Neural progenitor cell (in vitro differentiated cells): ENCODE data around the gene CHM. TPM values are rescaled to one million over a fixed set of nuclear protein-coding genes. Genes with fewer than 3 reads are reported as not detected.
A peak's percentile ranks its signal among the peaks of the same experiment; 100 is the strongest.

ENCODE experiments used
- DNase-seq: peaks from one replicate; pipeline ENCODE4 v3.0.0-alpha.2; 2016; ENCODE audit warnings: low spot score
- H2AFZ ChIP-seq: fragments of 200-600 bp; sonication (generic); replicated peaks from 2 replicates; pipeline ENCODE4 v1.6.1; 2016; ENCODE audit warnings: antibody characterized with exemption
- H3F3A ChIP-seq: fragments of 200-600 bp; sonication (generic); 2 replicates; pipeline ENCODE4 v1.6.1; 2016; ENCODE audit warnings: antibody characterized with exemption, low read depth
- H3K27ac ChIP-seq: fragments of 200-600 bp; sonication (generic); 2 replicates; pipeline ENCODE4 v1.5.1; 2016; ENCODE audit warnings: mild to moderate bottlenecking
- H3K27me3 ChIP-seq: fragments of 200-600 bp; sonication (generic); 2 replicates; pipeline ENCODE4 v1.6.1; 2016; ENCODE audit warnings: mild to moderate bottlenecking, moderate library complexity
- H3K36me3 ChIP-seq: fragments of 200-600 bp; sonication (generic); 2 replicates; pipeline ENCODE4 v1.5.1; 2016
- H3K4me1 ChIP-seq: fragments of 200-600 bp; sonication (generic); 2 replicates; pipeline ENCODE4 v1.6.1; 2016; ENCODE audit warnings: mixed run types
- H3K4me2 ChIP-seq: fragments of 200-600 bp; sonication (generic); 2 replicates; pipeline ENCODE4 v1.6.1; 2016
- H3K4me3 ChIP-seq: fragments of 200-600 bp; sonication (generic); 2 replicates; pipeline ENCODE4 v1.5.1; 2016
- H3K79me2 ChIP-seq: fragments of 200-600 bp; sonication (generic); 2 replicates; pipeline ENCODE4 v1.6.1; 2016; ENCODE audit warnings: low read depth
- H3K9ac ChIP-seq: fragments of 200-600 bp; sonication (generic); 2 replicates; pipeline ENCODE4 v1.6.1; 2016
- H3K9me3 ChIP-seq: fragments of 200-600 bp; sonication (generic); 2 replicates; pipeline ENCODE4 v1.5.1; 2016; ENCODE audit warnings: low read depth
- H4K20me1 ChIP-seq: fragments of 200-600 bp; sonication (generic); 2 replicates; pipeline ENCODE4 v1.6.1; 2016; ENCODE audit warnings: low read depth
- H3K27ac Mint-ChIP-seq: 3 replicates; pipeline ENCODE4 v1.8.0; 2021; ENCODE audit warnings: mixed read lengths
- H3K27me3 Mint-ChIP-seq: 2 replicates; pipeline ENCODE4 v1.8.0; 2022; ENCODE audit warnings: low read depth, mild to moderate bottlenecking, inconsistent platforms, moderate library complexity, mixed read lengths; ENCODE audit not compliant: insufficient read depth
- H3K36me3 Mint-ChIP-seq: 3 replicates; pipeline ENCODE4 v1.8.0; 2021; ENCODE audit warnings: mixed read lengths
- H3K4me1 Mint-ChIP-seq: 3 replicates; pipeline ENCODE4 v1.8.0; 2021; ENCODE audit warnings: mixed read lengths
- H3K4me3 Mint-ChIP-seq: 3 replicates; pipeline ENCODE4 v1.8.0; 2021; ENCODE audit warnings: mild to moderate bottlenecking, moderate library complexity, mixed read lengths
- H3K9me3 Mint-ChIP-seq: 3 replicates; pipeline ENCODE4 v1.8.0; 2020; ENCODE audit warnings: mixed read lengths
- CTCF ChIP-seq: fragments of 200-600 bp; sonication (generic); IDR thresholded peaks from 2 replicates; pipeline ENCODE4 v1.5.1; 2017; ENCODE audit warnings: antibody characterized with exemption, mild to moderate bottlenecking
- EZH2 ChIP-seq: fragments of 200-600 bp; sonication (generic); IDR thresholded peaks from 2 replicates; pipeline ENCODE4 v1.6.1; 2017; ENCODE audit warnings: antibody characterized with exemption, mild to moderate bottlenecking, moderate library complexity
- EZH2phosphoT487 ChIP-seq: fragments of 200-600 bp; sonication (generic); IDR thresholded peaks from 2 replicates; pipeline ENCODE4 v1.6.1; 2017; ENCODE audit warnings: antibody characterized with exemption
- total RNA-seq: library from RNA; depleted of rRNA; stranded (reverse); fragments of >200 nt; gene quantifications from 2 replicates; pipeline ENCODE4 v1.2.3, GENCODE V29; 2015; ENCODE audit warnings: low replicate concordance

The CHM gene
- total RNA-seq, 1 donor from 2014 or later = 24.0 TPM

DNA sequence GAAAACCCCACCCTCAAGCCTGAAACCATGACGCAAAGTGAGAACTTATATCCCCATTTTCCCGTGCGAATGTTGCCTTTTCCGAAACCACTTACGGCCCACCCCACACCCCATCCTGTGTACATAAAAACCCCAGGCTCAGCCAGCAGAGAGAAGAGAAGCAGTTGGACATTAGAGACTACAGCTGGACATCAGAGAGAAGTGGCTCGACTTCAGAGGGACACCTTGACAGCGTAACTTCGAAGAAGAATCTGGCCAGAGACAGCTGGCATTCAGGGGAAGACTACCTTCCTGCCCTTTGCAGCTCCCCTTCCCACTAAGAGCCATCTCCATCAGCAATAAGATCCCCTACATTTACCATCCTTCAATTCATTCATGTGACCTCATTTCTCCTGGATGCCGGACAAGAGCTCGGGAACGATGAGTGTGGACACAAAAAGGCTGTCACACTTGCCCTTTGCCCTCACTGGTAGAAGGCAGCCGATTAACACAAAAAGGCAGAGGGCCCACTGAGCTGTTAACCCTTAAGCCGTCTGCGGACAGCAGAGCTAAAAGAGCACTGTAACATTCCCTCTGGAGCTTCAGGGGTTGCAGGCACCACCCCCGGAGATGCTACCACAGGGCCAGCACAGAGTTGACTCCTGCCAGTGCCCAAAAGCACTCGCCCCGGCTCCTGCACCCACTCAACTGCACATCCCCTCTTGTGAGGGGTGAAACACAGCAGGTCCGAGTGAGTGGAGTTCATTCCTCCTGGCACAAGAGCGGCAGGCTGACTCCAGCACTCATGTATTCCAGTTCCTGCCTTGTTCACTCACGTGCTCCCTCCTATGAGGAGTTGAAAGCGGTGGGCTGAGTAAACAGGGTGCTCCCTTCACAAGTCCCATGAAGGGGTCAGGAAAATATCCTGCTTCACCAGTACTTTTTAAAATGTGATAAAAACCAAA lies 7.5 kb downstream of the CHM start:
- Mint-ChIP-seq H3K36me3 (peaks cover 8% of the 10 kb centered on the region), H3K27ac (peak overlapping the region; percentile 10), H3K4me1 (peaks cover 15% of the 10 kb centered on the region), H3K4me3 (peak overlapping the region; percentile 16), H3K27me3 (no peaks in the 10 kb centered on the region), H3K9me3 (no peaks in the 10 kb centered on the region)
- Histone ChIP-seq H4K20me1 (peaks cover 31% of the 10 kb centered on the region), H3K27me3 (no peaks in the 10 kb centered on the region), H3K4me3 (no peak overlapping the region), H2AFZ (no peak overlapping the region), H3K79me2 (peaks cover 41% of the 10 kb centered on the region), H3K9me3 (peaks cover under 1% of the 10 kb centered on the region), H3K36me3 (no peaks in the 10 kb centered on the region), H3F3A (no peaks in the 10 kb centered on the region), H3K4me2 (peak overlapping the region; percentile 52), H3K4me1 (peaks cover 5% of the 10 kb centered on the region), H3K27ac (no peak overlapping the region), H3K9ac (no peak overlapping the region)
- peak; percentile 53 for TF ChIP-seq EZH2phosphoT487
- no peak for TF ChIP-seq EZH2
- TF ChIP-seq CTCF = no peak
- peak; percentile 61 for DNase-seq

- Mint-ChIP-seq H3K27me3 (no peaks in the 10 kb centered on the region), H3K27ac (no peak overlapping the region), H3K4me3 (no peak overlapping the region), H3K9me3 (no peaks in the 10 kb centered on the region), H3K36me3 (peaks cover 8% of the 10 kb centered on the region), H3K4me1 (no peaks in the 10 kb centered on the region)
- H2AFZ ChIP-seq = no peak overlapping the region
- H3K36me3 ChIP-seq = no peaks in the 10 kb centered on the region
- no peak for DNase-seq
- no peak overlapping the region for H3K27ac ChIP-seq
- no peak overlapping the region for H3K4me2 ChIP-seq
- no peaks in the 10 kb centered on the region for H3K27me3 ChIP-seq
- H3F3A ChIP-seq = no peaks in the 10 kb centered on the region
- TF ChIP-seq EZH2phosphoT487 = no peak
- no peak for TF ChIP-seq CTCF
- no peak for TF ChIP-seq EZH2
- H3K9me3 ChIP-seq = peaks cover 11% of the 10 kb centered on the region
- H3K4me1 ChIP-seq = no peaks in the 10 kb centered on the region
- H3K9ac ChIP-seq = no peak overlapping the region
- peaks cover 30% of the 10 kb centered on the region for H3K79me2 ChIP-seq
- no peak overlapping the region for H3K4me3 ChIP-seq
- H4K20me1 ChIP-seq = peaks cover 11% of the 10 kb centered on the region
Observed at GRCh38 chrX:86033385-86033784, 14.0 kb downstream of the CHM start.

GRCh38 chrX:86028681-86029080 lies 18.7 kb downstream of the CHM start:
- no peak for DNase-seq
- Histone ChIP-seq H3K9me3 (peaks cover 11% of the 10 kb centered on the region), H3K79me2 (peaks cover 15% of the 10 kb centered on the region), H3F3A (no peaks in the 10 kb centered on the region), H3K4me1 (no peaks in the 10 kb centered on the region), H3K36me3 (no peaks in the 10 kb centered on the region), H3K4me2 (no peak overlapping the region), H3K27ac (no peak overlapping the region), H3K27me3 (no peaks in the 10 kb centered on the region), H3K9ac (no peak overlapping the region), H2AFZ (no peak overlapping the region), H3K4me3 (no peak overlapping the region), H4K20me1 (peaks cover 5% of the 10 kb centered on the region)
- Mint-ChIP-seq H3K4me3 (no peak overlapping the region), H3K4me1 (no peaks in the 10 kb centered on the region), H3K27me3 (no peaks in the 10 kb centered on the region), H3K27ac (no peak overlapping the region), H3K36me3 (no peaks in the 10 kb centered on the region), H3K9me3 (no peaks in the 10 kb centered on the region)
- TF ChIP-seq EZH2 (no peak), CTCF (no peak), EZH2phosphoT487 (no peak)
